ENCODE data around the gene TCEANC.
"Not testable (repeated sequence)": the region's sequence is repeated elsewhere in the genome, so short reads cannot be mapped to it uniquely, and the experiment has no call there.

Gene TCEANC

DNA sequence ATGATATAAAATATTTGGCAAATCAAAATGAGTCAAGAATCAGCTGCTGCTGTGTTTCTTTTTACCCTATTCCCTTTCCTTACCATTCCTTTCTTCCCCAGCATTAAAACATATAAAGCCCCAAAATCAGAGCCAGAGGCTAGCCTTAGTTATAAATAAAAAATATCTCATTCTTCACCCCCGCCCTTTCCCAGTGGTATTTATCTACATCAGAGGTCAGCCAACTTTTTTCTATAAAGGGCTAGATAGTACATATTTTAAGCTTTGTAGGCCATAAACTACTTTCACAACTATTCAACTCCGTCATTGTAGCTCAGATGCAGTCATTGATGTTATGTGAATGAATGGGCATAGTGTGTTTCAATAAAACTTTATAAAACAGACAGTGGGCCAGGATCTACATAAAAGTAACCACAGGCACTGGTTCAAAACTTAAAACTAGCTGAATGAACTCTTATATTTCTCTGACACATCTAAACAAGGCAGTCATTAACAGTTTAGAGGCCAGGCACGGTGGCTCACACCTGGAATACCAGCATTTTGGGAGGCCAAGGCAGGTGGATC, 30.5 kb upstream of the TCEANC start:
- no peak for TF ChIP-seq POLR2AphosphoS5 (IDR thresholded peaks at IDR 0.05; ENCODE audit: low read depth)
- H3K27me3 ChIP-seq (ENCODE audit: insufficient read depth, poor library complexity, severe bottlenecking), result no peaks in the 10 kb centered on the region
- H3K4me3 ChIP-seq (replicated peaks; ENCODE audit: insufficient read depth, low read length), result no peak overlapping the region
- DNase-seq (ENCODE audit: low read depth in 1 of 2, low spot score in 1 of 2), result no peak
- H3K27ac ChIP-seq (replicated peaks), result no peak overlapping the region

DNA sequence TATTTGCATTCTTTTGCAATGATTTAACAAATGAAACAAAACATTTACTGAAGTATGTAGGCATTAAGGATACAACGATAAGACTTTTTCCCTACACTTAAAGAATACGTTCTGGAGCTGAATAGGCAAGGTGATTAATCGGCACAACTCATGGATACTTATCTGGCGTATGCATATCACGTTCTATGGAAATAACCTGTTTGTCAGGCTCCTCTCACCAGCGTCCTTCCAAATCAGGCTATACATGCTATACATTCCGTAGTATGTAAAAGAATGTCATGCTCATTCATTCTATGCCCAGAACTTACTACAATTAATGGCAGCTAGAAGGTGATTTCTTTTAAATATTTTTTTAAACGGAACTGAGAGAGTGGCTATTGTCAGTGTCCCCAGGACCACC, 25.6 kb upstream of the TCEANC start:
- Histone ChIP-seq H3K4me3 (replicated peaks; ENCODE audit: insufficient read depth, low read length) (no peak overlapping the region), H3K27me3 (ENCODE audit: insufficient read depth, poor library complexity, severe bottlenecking) (no peaks in the 10 kb centered on the region), H3K27ac (replicated peaks) (no peak overlapping the region)
- DNase-seq (ENCODE audit: low read depth in 1 of 2, low spot score in 1 of 2), result no peak
- TF ChIP-seq GABPA (IDR thresholded peaks at IDR 0.05; ENCODE audit: low read depth) (no peak), SPI1 (IDR thresholded peaks at IDR 0.05; ENCODE audit: borderline replicate concordance, low read depth) (no peak), POLR2AphosphoS5 (IDR thresholded peaks at IDR 0.05; ENCODE audit: low read depth) (no peak)
- TF ChIP-seq, protein P1, sequence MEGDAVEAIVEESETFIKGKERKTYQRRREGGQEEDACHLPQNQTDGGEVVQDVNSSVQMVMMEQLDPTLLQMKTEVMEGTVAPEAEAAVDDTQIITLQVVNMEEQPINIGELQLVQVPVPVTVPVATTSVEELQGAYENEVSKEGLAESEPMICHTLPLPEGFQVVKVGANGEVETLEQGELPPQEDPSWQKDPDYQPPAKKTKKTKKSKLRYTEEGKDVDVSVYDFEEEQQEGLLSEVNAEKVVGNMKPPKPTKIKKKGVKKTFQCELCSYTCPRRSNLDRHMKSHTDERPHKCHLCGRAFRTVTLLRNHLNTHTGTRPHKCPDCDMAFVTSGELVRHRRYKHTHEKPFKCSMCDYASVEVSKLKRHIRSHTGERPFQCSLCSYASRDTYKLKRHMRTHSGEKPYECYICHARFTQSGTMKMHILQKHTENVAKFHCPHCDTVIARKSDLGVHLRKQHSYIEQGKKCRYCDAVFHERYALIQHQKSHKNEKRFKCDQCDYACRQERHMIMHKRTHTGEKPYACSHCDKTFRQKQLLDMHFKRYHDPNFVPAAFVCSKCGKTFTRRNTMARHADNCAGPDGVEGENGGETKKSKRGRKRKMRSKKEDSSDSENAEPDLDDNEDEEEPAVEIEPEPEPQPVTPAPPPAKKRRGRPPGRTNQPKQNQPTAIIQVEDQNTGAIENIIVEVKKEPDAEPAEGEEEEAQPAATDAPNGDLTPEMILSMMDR (IDR thresholded peaks at IDR 0.05; ENCODE audit: insufficient read depth, low read length), result no peak
- TF ChIP-seq, protein P2, sequence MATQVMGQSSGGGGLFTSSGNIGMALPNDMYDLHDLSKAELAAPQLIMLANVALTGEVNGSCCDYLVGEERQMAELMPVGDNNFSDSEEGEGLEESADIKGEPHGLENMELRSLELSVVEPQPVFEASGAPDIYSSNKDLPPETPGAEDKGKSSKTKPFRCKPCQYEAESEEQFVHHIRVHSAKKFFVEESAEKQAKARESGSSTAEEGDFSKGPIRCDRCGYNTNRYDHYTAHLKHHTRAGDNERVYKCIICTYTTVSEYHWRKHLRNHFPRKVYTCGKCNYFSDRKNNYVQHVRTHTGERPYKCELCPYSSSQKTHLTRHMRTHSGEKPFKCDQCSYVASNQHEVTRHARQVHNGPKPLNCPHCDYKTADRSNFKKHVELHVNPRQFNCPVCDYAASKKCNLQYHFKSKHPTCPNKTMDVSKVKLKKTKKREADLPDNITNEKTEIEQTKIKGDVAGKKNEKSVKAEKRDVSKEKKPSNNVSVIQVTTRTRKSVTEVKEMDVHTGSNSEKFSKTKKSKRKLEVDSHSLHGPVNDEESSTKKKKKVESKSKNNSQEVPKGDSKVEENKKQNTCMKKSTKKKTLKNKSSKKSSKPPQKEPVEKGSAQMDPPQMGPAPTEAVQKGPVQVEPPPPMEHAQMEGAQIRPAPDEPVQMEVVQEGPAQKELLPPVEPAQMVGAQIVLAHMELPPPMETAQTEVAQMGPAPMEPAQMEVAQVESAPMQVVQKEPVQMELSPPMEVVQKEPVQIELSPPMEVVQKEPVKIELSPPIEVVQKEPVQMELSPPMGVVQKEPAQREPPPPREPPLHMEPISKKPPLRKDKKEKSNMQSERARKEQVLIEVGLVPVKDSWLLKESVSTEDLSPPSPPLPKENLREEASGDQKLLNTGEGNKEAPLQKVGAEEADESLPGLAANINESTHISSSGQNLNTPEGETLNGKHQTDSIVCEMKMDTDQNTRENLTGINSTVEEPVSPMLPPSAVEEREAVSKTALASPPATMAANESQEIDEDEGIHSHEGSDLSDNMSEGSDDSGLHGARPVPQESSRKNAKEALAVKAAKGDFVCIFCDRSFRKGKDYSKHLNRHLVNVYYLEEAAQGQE (IDR thresholded peaks at IDR 0.05; ENCODE audit: insufficient replicate concordance, low read depth), result no peak

DNA sequence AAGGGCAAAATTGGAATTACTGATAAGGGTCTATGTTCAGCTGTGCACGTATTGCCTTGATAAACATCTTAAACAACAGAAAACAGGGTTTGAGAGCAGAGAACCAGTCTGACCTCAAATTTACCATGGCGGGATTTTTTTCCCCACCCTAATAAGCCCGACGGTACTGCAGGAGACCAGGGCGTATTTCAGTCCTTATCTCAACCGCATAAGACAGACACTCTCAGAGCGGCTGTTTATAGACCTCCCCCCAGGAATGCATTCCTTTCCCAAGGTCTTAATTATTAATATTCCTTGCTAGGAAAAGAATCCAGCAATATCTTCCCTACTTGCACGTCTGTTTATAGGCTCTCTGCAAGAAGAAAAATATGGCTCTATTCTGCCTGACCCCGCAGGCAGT, 15.7 kb upstream of the TCEANC start:
- not testable (repeated sequence) for H3K27me3 ChIP-seq (ENCODE audit: insufficient read depth, poor library complexity, severe bottlenecking); H3K27ac ChIP-seq (replicated peaks); H3K4me3 ChIP-seq (replicated peaks; ENCODE audit: insufficient read depth, low read length); DNase-seq (ENCODE audit: low read depth in 1 of 2, low spot score in 1 of 2)

DNA sequence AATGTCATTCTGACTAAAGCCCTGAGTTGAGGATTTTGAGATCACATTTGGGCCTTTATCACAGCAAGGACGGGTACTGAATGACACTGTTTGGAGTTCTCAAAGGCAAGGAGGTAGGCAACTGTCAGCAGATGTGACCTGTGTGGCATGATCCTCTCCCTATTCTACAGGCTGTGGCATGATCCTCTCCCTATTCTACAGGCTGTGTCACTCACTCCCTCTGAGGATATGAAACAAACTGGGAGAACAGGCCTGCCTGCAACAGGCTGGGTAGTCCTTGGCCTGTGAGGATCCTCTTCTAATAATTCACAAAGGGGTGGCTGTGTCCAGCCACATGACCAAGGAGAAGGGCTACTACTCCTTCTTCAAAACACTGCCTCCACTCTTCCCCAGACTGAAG, 14.9 kb upstream of the TCEANC start:
- Histone ChIP-seq H3K4me3 (replicated peaks; ENCODE audit: insufficient read depth, low read length) (no peak overlapping the region), H3K27ac (replicated peaks) (no peak overlapping the region), H3K27me3 (ENCODE audit: insufficient read depth, poor library complexity, severe bottlenecking) (no peaks in the 10 kb centered on the region)
- TF ChIP-seq POLR2AphosphoS5 (IDR thresholded peaks at IDR 0.05; ENCODE audit: low read depth) (no peak), SPI1 (IDR thresholded peaks at IDR 0.05; ENCODE audit: borderline replicate concordance, low read depth) (no peak), GABPA (IDR thresholded peaks at IDR 0.05; ENCODE audit: low read depth) (no peak)
- TF ChIP-seq, protein P1 (IDR thresholded peaks at IDR 0.05; ENCODE audit: insufficient read depth, low read length), result no peak
- TF ChIP-seq, protein P2 (IDR thresholded peaks at IDR 0.05; ENCODE audit: insufficient replicate concordance, low read depth), result no peak
- DNase-seq (ENCODE audit: low read depth in 1 of 2, low spot score in 1 of 2), result no peak

DNA sequence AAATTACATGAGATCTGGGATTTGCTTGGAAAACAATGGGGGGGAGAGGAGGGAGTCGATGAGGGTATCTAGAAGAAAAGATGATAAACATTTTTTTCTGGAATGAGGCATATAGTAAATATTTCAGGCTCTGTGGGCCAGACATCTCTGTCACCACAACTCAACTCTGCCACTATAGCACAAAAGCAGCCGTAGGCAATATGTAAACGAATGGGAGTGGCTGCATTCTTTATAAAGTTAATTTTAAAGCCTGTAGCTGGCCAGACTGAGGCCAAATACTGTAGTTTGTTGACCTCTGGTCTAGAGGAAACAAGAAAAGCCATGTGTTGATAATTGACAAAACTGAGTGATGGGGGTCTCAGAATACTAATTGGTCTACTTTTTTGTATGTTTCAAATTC, 14.1 kb upstream of the TCEANC start:
- no peak overlapping the region for H3K4me3 ChIP-seq (replicated peaks; ENCODE audit: insufficient read depth, low read length)
- no peak overlapping the region for H3K27ac ChIP-seq (replicated peaks)
- DNase-seq (ENCODE audit: low read depth in 1 of 2, low spot score in 1 of 2), result no peak
- TF ChIP-seq GABPA (IDR thresholded peaks at IDR 0.05; ENCODE audit: low read depth), result no peak
- TF ChIP-seq, protein P1 (IDR thresholded peaks at IDR 0.05; ENCODE audit: insufficient read depth, low read length), result no peak
- H3K27me3 ChIP-seq (ENCODE audit: insufficient read depth, poor library complexity, severe bottlenecking), result no peaks in the 10 kb centered on the region

DNA sequence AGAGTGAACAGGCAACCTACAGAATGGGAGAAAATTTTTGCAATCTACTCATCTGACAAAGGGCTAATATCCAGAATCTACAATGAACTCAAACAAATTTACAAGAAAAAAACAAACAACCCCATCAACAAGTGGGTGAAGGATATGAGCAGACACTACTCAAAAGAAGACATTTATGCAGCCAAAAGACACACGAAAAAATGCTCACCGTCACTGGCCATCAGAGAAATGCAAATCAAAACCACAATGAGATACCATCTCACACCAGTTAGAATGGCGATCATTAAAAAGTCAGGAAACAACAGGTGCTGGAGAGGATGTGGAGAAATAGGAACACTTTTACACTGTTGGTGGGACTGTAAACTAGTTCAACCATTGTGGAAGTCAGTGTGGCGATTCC, 11.3 kb upstream of the TCEANC start:
- not testable (repeated sequence) for DNase-seq (ENCODE audit: low read depth in 1 of 2, low spot score in 1 of 2); H3K4me3 ChIP-seq (replicated peaks; ENCODE audit: insufficient read depth, low read length); H3K27me3 ChIP-seq (ENCODE audit: insufficient read depth, poor library complexity, severe bottlenecking); H3K27ac ChIP-seq (replicated peaks)

Measured in HL-60 (cell line).